Measurements from ENCODE around the gene CTCFL. TPM values are rescaled to one million over a fixed set of nuclear protein-coding genes. Genes with fewer than 3 reads are reported as not detected.
"Not testable (repeated sequence)": the region's sequence is repeated elsewhere in the genome, so short reads cannot be mapped to it uniquely, and the experiment has no call there.

The CTCFL gene
- polyA plus RNA-seq, 1 experiment: not detected

DNA sequence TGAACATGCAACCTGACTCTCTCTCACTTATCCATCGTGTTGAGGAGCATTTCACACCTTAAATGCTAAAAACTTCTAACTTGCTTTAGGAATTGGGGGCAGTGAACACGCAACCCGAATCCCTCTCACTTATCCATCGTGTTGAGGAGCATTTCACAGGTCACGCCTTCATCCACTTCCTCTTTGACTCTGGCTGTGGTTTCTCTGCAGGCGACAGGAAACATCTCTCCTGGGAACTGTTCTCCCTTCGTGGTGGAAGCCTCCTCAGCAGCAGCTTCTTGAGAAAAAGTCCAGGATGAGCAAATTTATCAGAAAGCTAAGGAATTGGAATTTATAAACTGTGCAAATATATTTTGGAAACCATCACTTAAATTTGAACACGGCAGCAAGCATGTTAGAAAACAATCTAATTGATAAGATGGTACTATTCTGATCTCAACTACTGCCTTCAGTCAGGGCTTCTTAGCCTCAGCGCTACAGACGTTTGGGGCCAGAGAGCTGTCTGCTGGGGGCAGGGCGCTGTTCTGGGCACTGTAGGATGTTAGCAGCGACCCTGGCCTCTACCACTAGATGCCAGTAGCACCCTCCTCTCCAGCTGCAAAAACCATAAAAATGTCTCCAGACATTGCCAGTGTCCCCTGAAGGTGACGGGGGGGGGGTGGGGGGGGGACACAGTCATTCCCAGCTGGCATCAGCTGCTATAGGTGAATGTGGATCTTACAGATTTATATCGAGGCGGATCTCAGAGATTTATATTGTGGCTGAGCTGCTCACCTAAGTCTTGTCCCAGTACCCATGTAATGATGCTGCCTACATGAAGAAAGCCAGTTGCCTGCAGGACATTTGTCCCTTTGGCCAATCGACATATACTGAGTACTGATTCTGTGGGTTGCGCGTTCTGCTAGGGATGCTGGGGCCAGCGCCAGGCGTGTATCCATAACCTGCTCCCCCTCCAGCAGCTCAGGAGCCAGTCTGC, 26.2 kb downstream of the CTCFL start:
- POLR2A ChIA-PET: no interaction called here
- no peak for DNase-seq (ENCODE audit: low read depth)
- Histone ChIP-seq H3K36me3 (ENCODE audit: control insufficient read depth, insufficient read depth, low read length) (no peaks in the 10 kb centered on the region), H3K27me3 (ENCODE audit: control insufficient read depth, insufficient read depth, low read length) (no peaks in the 10 kb centered on the region; the same call in 1 of the 2 replicates), H3K4me3 (ENCODE audit: low read depth, low read length) (no peak overlapping the region)
- CTCF ChIA-PET: interaction anchor here (0.6 to 2.7 kb wide), 20 partner anchors 9 to 1423 kb away, joined by 3 to 29 read pairs (median 4); no protein-coding TSS in a partner anchor
- peak; percentile 61 for TF ChIP-seq CTCF (IDR thresholded peaks at IDR 0.05; ENCODE audit: insufficient read depth, low read depth, low read length)

- Histone ChIP-seq H3K27me3 (ENCODE audit: control insufficient read depth, insufficient read depth, low read length) (no peaks in the 10 kb centered on the region; the same call in 1 of the 2 replicates), H3K36me3 (ENCODE audit: control insufficient read depth, insufficient read depth, low read length) (no peaks in the 10 kb centered on the region), H3K4me3 (ENCODE audit: low read depth, low read length) (no peak overlapping the region)
- ChIA-PET POLR2A (no interaction called here), CTCF (interaction anchor here (0.7 to 2.1 kb wide), 9 partner anchors 9 to 121 kb away, joined by 3 to 32 read pairs (median 7); no protein-coding TSS in a partner anchor)
- TF ChIP-seq CTCF (IDR thresholded peaks at IDR 0.05; ENCODE audit: insufficient read depth, low read depth, low read length): no peak
- DNase-seq (ENCODE audit: low read depth): no peak
Measured at GRCh38 chr20:57496592-57496991, 28.3 kb downstream of the CTCFL start.

DNA sequence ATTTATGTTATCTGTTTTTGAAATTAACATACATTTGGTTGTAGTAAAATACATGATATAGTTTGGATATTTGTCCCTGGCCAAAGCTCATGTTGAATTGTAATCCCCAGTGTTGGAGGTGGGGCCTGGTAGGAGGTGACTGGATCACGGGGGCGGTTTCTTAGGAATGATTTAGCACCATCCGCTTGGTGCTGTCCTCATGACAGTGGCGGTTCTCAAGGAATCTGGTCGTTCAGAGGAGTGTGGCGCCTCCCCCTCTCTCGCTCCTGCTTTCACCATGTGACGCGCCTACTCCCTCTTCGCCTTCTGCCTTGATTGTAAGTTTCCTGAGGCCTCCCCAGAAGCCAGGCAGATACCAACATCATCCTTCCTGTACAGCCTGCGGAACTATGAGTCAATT, 29.0 kb downstream of the CTCFL start:
- H3K27me3 ChIP-seq (ENCODE audit: control insufficient read depth, insufficient read depth, low read length): no peaks in the 10 kb centered on the region; the same call in 1 of the 2 replicates
- CTCF ChIA-PET: interaction anchor here (0.6 to 2.1 kb wide), 20 partner anchors 8 to 684 kb away, joined by 3 to 32 read pairs (median 4); no protein-coding TSS in a partner anchor
- no peak for DNase-seq (ENCODE audit: low read depth)
- POLR2A ChIA-PET: no interaction called here
- no peak for TF ChIP-seq CTCF (IDR thresholded peaks at IDR 0.05; ENCODE audit: insufficient read depth, low read depth, low read length)
- no peaks in the 10 kb centered on the region for H3K36me3 ChIP-seq (ENCODE audit: control insufficient read depth, insufficient read depth, low read length)
- H3K4me3 ChIP-seq (ENCODE audit: low read depth, low read length): no peak overlapping the region

DNA sequence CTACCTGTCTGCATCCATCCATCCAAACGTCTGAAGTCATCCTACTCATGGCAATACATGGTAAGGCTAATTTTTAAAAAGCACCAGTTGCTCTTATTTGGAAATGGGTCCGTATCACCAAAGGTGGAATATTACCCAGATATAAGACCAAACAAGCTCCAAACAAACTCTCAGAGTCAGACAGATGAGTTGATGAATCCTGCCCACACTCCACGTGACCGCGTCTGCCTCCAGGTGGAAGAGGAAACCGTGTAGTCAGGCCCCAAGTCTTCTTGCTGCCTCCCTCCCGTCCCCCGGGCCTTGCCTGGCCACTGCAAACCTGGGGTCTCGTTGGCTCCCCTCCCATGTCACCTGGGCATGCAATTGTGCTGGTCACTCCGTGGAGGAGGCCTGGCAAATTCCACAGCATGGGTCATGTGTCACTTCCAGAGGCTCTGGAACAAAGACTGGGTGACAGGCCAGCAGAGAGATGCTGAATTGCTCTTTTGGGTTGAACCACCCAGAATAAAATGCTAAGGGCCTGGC, 31.8 kb downstream of the CTCFL start:
- Histone ChIP-seq H3K4me3 (ENCODE audit: low read depth, low read length) (no peak overlapping the region), H3K27me3 (ENCODE audit: control insufficient read depth, insufficient read depth, low read length) (no peaks in the 10 kb centered on the region; the same call in 1 of the 2 replicates), H3K36me3 (ENCODE audit: control insufficient read depth, insufficient read depth, low read length) (no peaks in the 10 kb centered on the region)
- no peak for TF ChIP-seq CTCF (IDR thresholded peaks at IDR 0.05; ENCODE audit: insufficient read depth, low read depth, low read length)
- DNase-seq (ENCODE audit: low read depth): no peak
- POLR2A ChIA-PET: no interaction called here
- CTCF ChIA-PET: interaction anchor here (0.9 to 2.8 kb wide), 4 partner anchors 16 to 114 kb away, joined by 3 to 25 read pairs (median 5); no protein-coding TSS in a partner anchor

GRCh38 chr20:57491373-57491772, 33.6 kb downstream of the CTCFL start:
- ChIA-PET POLR2A (no interaction called here), CTCF (interaction anchor here (2.8 kb wide), 1 partner anchor 109 kb away, joined by 25 read pairs; no protein-coding TSS in a partner anchor)
- no peak for TF ChIP-seq CTCF (IDR thresholded peaks at IDR 0.05; ENCODE audit: insufficient read depth, low read depth, low read length)
- DNase-seq (ENCODE audit: low read depth): no peak
- no peak overlapping the region for H3K4me3 ChIP-seq (ENCODE audit: low read depth, low read length)
- H3K27me3 ChIP-seq (ENCODE audit: control insufficient read depth, insufficient read depth, low read length): no peaks in the 10 kb centered on the region; the same call in 1 of the 2 replicates
- H3K36me3 ChIP-seq (ENCODE audit: control insufficient read depth, insufficient read depth, low read length): no peaks in the 10 kb centered on the region

DNA sequence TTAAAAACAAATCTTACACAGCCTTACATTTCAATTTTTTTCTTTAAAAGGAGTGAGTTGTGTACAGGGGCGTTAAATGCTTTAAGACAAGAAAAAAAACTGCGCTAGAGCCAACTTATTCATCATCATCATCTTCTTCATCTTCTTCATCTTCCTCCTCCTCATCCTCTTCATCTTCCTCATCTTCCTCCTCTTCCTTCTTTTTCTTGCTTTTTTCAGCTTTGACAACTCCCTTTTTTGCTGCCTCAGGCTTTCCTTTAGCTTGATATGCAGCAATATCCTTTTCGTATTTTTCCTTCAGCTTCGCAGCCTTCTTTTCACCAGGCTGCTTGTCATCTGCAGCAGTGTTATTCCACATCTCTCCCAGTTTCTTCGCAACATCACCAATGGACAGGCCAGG, 36.7 kb downstream of the CTCFL start:
- POLR2A ChIA-PET: not testable (repeated sequence)
- CTCF ChIA-PET: interaction anchor here (0.6 to 1.8 kb wide), 2 partner anchors 105 to 107 kb away, joined by 3 to 6 read pairs; no protein-coding TSS in a partner anchor

More for the DNA sequence above, 36.7 kb downstream of the CTCFL start:
- not testable (repeated sequence) for H3K36me3 ChIP-seq (ENCODE audit: control insufficient read depth, insufficient read depth, low read length); DNase-seq (ENCODE audit: low read depth); H3K4me3 ChIP-seq (ENCODE audit: low read depth, low read length); H3K27me3 ChIP-seq (ENCODE audit: control insufficient read depth, insufficient read depth, low read length)
